NB4 (cell line): Measurements from ENCODE around the gene MDFI.

ENCODE experiments used
- CTCF ChIP-seq: IDR thresholded peaks from one replicate; pipeline ENCODE4 v1.5.1; 2012; ENCODE audit warnings: low read depth, low read length
- POLR2A ChIP-seq: IDR thresholded peaks from 2 replicates; pipeline ENCODE4 v1.6.1; 2011; ENCODE audit warnings: mild to moderate bottlenecking; ENCODE audit not compliant: insufficient read length; ENCODE audit errors: extremely low read depth

- TF ChIP-seq CTCF (no peak), POLR2A (no peak)
Measured at GRCh38 chr6:41663568-41663967, 25.3 kb downstream of the MDFI start.
